AG04450 (cell line): ENCODE results near the gene IQCK. TPM values are rescaled to one million over a fixed set of nuclear protein-coding genes. Genes with fewer than 3 reads are reported as not detected.

Experiments
- CTCF ChIA-PET: fragments of 300-600, 350-600 bp; formaldehyde crosslinking; extraction: SDS; loops from one replicate; lab custom pipeline; 2022; ENCODE audit warnings: antibody characterized with exemption, inconsistent platforms; lab: Charles Lee
- POLR2A ChIA-PET: fragments of 350-600 bp; formaldehyde crosslinking; extraction: SDS; loops from one replicate; lab custom pipeline; 2021; ENCODE audit warnings: antibody characterized with exemption, inconsistent platforms; lab: Yijun Ruan, JAX
- DNase-seq: peaks from one replicate; pipeline ENCODE4 v3.0.0-alpha.2; 2011; ENCODE audit warnings: low read depth, low spot score
- H3K27ac ChIP-seq: one replicate; pipeline ENCODE4 v1.5.1; 2012; ENCODE audit warnings: low read depth, low read length, control low read depth
- H3K27me3 ChIP-seq: one replicate; pipeline ENCODE4 v1.6.0; 2012; ENCODE audit warnings: low read length; ENCODE audit not compliant: control insufficient read depth, insufficient read depth
- H3K4me3 ChIP-seq: 2 replicates; pipeline ENCODE4 v1.5.1; 2011; ENCODE audit warnings: mild to moderate bottlenecking, low read depth, low read length, control low read depth
- H3K9me3 ChIP-seq: 2 replicates; pipeline ENCODE4 v1.5.1; 2012; ENCODE audit warnings: low read length; ENCODE audit not compliant: control insufficient read depth, insufficient read depth
- CTCF ChIP-seq: IDR thresholded peaks from 2 replicates; pipeline ENCODE4 v1.5.1; 2011; ENCODE audit warnings: low read depth, low read length, control low read depth, inconsistent platforms
- polyA plus RNA-seq: library from polyadenylated mRNA; depleted of rRNA; stranded (reverse); fragments of >200 nt; gene quantifications from 2 replicates; pipeline ENCODE4 v1.2.3, GENCODE V29; 2011

IQCK gene
- polyA plus RNA-seq, 1 experiment = 18.0 TPM

GRCh38 chr16:19822533-19822932 lies 104.5 kb downstream of the IQCK start:
- TF ChIP-seq CTCF = no peak
- Histone ChIP-seq H3K27ac (no peak overlapping the region), H3K4me3 (no peak overlapping the region), H3K27me3 (no peaks in the 10 kb centered on the region), H3K9me3 (no peaks in the 10 kb centered on the region)
- CTCF ChIA-PET = interaction anchor here (0.5 kb wide), 1 partner anchor 204 kb away, joined by 6 read pairs; no protein-coding TSS in a partner anchor
- peak; percentile 43 for DNase-seq
- POLR2A ChIA-PET = interaction anchor here (0.7 kb wide), 1 partner anchor 105 kb away, joined by 4 read pairs; no protein-coding TSS in a partner anchor

- Histone ChIP-seq H3K4me3 (no peak overlapping the region), H3K27me3 (no peaks in the 10 kb centered on the region), H3K27ac (no peak overlapping the region), H3K9me3 (no peaks in the 10 kb centered on the region)
- POLR2A ChIA-PET = no interaction called here
- no peak for DNase-seq
- CTCF ChIA-PET = no interaction called here
- no peak for TF ChIP-seq CTCF
These were observed 105.3 kb downstream of the IQCK start for GRCh38 chr16:19823322-19823721.

GRCh38 chr16:19824216-19824615 lies 106.1 kb downstream of the IQCK start:
- no peaks in the 10 kb centered on the region for H3K9me3 ChIP-seq
- H3K4me3 ChIP-seq = no peak overlapping the region
- no peak overlapping the region for H3K27ac ChIP-seq
- DNase-seq = no peak
- TF ChIP-seq CTCF = no peak
- ChIA-PET CTCF (no interaction called here), POLR2A (no interaction called here)
- H3K27me3 ChIP-seq = no peaks in the 10 kb centered on the region

DNA sequence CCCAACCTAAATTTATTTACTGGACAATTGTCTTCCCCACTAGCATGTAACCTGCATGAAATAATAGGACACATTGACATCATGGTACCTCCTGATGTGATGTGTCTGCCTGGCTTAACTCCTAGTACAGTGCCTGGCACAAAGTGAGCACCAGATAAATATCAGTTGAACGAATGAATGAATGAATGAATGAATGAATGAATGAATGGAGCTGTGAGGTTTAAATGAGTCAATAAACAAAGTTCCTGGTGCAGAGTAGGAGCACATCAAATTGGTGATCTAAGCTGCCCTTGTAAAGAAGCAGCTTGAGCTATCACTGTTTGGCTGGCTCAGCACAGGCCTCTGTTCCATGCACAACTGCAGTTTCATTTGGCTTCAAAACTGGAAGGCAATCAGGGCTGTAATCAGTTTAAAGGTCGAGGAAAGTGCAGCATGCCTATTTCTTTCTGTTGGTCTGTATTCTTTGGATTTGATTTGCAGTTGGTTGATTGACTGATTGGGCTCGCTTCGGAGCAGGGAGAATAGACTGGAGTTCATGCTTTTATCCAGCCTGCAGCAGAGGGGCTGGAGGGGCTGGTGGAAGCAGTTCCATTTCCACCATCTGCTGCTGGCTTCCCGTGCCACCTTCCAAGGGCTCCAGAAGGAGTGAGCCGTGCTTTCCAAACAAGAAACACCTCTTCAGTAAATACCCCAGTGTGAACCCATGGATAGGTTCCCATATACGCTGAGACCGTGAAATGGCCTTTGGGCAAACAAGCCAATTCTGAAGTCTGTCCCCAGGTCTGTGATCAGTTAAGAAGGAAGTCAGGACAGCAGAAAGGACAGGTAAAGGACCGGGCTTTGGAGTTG lies 112.0 kb downstream of the IQCK start:
- ChIA-PET POLR2A (no interaction called here), CTCF (no interaction called here)
- no peaks in the 10 kb centered on the region for H3K27me3 ChIP-seq
- no peak for TF ChIP-seq CTCF
- H3K27ac ChIP-seq = no peak overlapping the region
- no peak overlapping the region for H3K4me3 ChIP-seq
- H3K9me3 ChIP-seq = no peaks in the 10 kb centered on the region
- DNase-seq = no peak

DNA sequence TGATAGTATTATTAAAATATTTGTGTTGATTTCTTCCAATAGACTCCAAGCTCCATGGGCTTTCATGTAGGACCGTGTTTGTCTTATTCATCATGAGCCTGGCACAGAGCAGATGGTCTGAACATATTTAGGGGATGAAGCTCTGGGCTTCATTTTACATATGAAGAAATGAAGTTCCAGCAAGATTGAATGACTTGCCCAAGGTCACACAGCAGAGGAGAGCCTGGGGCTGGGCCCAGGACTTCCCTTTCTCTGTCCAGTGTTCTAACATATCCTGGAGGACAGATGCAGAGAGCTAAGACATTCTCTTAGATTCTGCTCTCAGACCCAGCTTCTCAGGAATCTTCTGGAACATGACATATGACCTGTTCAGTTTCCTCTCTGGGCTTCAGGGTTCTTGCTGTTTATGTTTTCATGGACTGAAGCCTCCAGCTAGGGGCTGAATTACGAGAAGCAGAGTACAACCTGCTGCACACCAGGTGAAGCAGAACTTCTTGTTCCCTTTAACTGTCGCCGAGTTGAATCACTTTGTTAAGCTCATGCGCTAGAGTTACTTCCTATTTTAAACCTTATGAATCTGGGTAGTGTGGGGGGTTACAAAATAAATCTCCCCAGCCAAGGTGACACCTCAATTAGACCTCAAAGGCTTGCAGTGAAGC lies 113.0 kb downstream of the IQCK start:
- POLR2A ChIA-PET = interaction anchor here (0.5 to 1.6 kb wide), 3 partner anchors 14 to 168 kb away, joined by 3 to 13 read pairs (median 4); no protein-coding TSS in a partner anchor
- Histone ChIP-seq H3K4me3 (no peak overlapping the region), H3K27me3 (no peaks in the 10 kb centered on the region), H3K27ac (no peak overlapping the region), H3K9me3 (no peaks in the 10 kb centered on the region)
- TF ChIP-seq CTCF = no peak
- DNase-seq = no peak
- CTCF ChIA-PET = interaction anchor here (0.6 to 0.9 kb wide), 2 partner anchors 23 to 230 kb away, joined by 3 read pairs; no protein-coding TSS in a partner anchor
